ENCODE measurements around the gene KCNN3.

Gene KCNN3

DNA sequence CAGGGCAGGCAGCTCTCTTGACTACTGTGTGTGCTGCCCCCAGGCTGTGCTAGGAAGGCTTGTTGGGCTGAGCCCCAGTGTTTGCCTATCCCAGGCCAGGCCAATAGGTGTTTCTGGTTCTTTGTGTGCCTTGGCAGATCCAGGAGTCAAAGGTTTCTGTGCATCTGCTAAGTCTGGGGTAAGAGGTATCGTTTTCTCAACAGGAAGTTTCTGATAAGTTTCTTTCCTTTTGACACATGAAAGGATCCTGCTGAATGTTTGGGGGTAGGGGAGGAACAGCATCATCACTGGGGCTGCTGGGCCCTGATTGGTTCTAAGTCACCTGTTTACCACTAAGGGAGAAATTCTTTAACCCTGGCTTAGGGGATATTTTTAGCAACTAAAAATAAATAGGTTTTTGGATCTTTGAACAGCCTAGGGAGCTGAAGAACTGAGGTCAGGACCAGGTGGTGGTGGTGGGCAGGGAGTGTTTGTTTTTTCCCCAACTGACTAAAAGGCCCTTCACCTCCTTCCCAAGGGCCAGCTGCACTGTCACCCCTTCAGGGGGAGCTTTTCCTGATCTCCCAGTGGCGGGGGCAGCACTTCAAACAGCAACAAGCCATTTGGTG, 85.1 kb downstream of the KCNN3 start:
- peak; percentile 87 for DNase-seq (ENCODE audit: low spot score)
- in situ Hi-C loops (cut with MboI; ENCODE audit: low sequenced_read_pairs, unreplicated experiment), result no loop called here
- TF ChIP-seq, protein P1, sequence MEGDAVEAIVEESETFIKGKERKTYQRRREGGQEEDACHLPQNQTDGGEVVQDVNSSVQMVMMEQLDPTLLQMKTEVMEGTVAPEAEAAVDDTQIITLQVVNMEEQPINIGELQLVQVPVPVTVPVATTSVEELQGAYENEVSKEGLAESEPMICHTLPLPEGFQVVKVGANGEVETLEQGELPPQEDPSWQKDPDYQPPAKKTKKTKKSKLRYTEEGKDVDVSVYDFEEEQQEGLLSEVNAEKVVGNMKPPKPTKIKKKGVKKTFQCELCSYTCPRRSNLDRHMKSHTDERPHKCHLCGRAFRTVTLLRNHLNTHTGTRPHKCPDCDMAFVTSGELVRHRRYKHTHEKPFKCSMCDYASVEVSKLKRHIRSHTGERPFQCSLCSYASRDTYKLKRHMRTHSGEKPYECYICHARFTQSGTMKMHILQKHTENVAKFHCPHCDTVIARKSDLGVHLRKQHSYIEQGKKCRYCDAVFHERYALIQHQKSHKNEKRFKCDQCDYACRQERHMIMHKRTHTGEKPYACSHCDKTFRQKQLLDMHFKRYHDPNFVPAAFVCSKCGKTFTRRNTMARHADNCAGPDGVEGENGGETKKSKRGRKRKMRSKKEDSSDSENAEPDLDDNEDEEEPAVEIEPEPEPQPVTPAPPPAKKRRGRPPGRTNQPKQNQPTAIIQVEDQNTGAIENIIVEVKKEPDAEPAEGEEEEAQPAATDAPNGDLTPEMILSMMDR (IDR thresholded peaks at IDR 0.05; ENCODE audit: borderline replicate concordance, control extremely low read depth, extremely low read depth, insufficient read depth, missing control alignments), result no peak

DNA sequence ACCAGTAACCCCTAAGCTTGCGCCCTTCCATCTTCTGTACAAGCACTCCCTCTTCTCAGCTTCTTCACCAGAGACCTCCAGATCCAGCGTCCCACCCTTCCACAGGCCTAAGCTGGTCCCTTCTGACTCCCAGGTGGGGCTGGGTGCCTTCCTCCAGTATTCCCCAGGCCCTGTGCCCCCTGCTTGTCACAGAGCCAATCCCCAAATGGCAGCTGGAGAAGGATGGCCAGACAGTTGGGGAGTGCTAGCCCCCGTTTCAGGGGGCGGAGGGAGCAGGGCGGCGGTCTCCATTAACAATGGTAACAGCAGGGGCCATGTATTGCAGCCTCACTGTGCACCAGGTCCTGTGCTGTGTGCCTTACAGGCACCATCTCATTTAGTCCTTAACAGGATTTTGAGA, 85.7 kb downstream of the KCNN3 start:
- in situ Hi-C loops (cut with MboI; ENCODE audit: low sequenced_read_pairs, unreplicated experiment), result no loop called here
- DNase-seq (ENCODE audit: low spot score), result no peak
- TF ChIP-seq, protein P1 (IDR thresholded peaks at IDR 0.05; ENCODE audit: borderline replicate concordance, control extremely low read depth, extremely low read depth, insufficient read depth, missing control alignments), result no peak

- no peak for DNase-seq (ENCODE audit: low spot score)
- in situ Hi-C loops (cut with MboI; ENCODE audit: low sequenced_read_pairs, unreplicated experiment), result no loop called here
- TF ChIP-seq, protein P1 (IDR thresholded peaks at IDR 0.05; ENCODE audit: borderline replicate concordance, control extremely low read depth, extremely low read depth, insufficient read depth, missing control alignments), result no peak
Observed at GRCh38 chr1:154783976-154784375, 86.1 kb downstream of the KCNN3 start.

- no peak for DNase-seq (ENCODE audit: low spot score)
- TF ChIP-seq, protein P1 (IDR thresholded peaks at IDR 0.05; ENCODE audit: borderline replicate concordance, control extremely low read depth, extremely low read depth, insufficient read depth, missing control alignments), result no peak
- in situ Hi-C loops (cut with MboI; ENCODE audit: low sequenced_read_pairs, unreplicated experiment), result no loop called here
Observed at GRCh38 chr1:154780541-154780940, 89.5 kb downstream of the KCNN3 start.

DNA sequence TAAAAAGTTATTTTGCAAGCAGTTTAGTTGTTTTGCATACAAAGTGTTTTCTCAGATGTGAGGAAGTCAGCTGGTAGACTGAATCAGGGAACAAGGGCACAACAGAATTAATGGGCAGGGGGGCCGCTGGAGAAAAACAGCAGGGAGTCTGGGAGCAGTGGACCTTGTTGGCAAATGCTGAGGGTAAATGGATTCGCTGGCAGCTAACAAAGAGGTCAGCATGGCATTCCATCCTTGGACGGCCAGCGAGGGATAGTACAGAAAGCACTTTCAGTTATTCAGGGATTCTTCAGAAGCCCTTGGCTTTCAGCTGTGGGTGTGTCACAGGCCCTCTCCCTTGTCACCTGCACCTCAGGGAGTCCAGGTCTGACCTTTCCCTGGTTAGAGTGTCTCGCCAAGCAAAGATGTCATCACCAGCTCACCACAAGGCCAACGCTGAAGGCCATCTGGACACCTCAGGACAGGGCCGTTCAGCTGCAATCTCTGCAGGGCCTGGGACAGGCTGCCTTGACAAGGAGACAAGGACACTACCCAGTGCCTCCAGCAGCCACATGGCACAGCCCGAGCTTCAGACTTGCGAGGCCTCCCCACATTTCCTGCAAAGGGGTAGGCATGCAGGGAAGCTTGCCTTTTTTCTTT, 90.4 kb downstream of the KCNN3 start:
- in situ Hi-C loops (cut with MboI; ENCODE audit: low sequenced_read_pairs, unreplicated experiment), result no loop called here
- no peak for DNase-seq (ENCODE audit: low spot score)
- TF ChIP-seq, protein P1 (IDR thresholded peaks at IDR 0.05; ENCODE audit: borderline replicate concordance, control extremely low read depth, extremely low read depth, insufficient read depth, missing control alignments), result no peak

DNA sequence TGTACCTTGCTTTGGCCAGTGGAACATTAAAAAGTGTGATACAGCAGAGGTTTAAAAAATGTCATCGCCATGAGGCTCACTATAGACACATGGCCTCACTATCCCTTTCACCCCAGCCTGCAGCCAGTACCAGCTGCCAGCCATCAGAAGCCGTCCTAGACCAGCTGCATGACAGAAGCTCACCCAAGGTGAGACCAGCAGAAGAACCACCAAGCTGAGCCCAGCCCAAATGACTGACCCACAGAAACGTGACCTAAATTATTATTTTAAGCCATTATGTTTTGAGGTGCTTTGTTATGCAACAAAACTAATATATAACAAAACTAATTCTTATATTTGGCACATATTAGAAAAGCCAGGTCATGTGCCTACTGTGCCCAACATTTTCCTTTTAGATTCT, 91.1 kb downstream of the KCNN3 start:
- TF ChIP-seq, protein P1 (IDR thresholded peaks at IDR 0.05; ENCODE audit: borderline replicate concordance, control extremely low read depth, extremely low read depth, insufficient read depth, missing control alignments), result no peak
- no peak for DNase-seq (ENCODE audit: low spot score)
- in situ Hi-C loops (cut with MboI; ENCODE audit: low sequenced_read_pairs, unreplicated experiment), result no loop called here

Data from GM13976 (cell line).